GM18498 (cell line): Measurements from ENCODE around the gene SLC13A5.
"Not testable (repeated sequence)": the region's sequence is repeated elsewhere in the genome, so short reads cannot be mapped to it uniquely, and the experiment has no call there.

Experiments
- ATAC-seq: cut with Tn5 transposase; IDR thresholded peaks from one replicate; pipeline ENCODE4 v1.9.1; 2021; ENCODE audit warnings: mild to moderate bottlenecking, moderate library complexity; ENCODE audit not compliant: unreplicated experiment

The SLC13A5 gene

GRCh38 chr17:6711081-6711674 lies 2.0 kb downstream of the SLC13A5 start:
- ATAC-seq: no peak

GRCh38 chr17:6710317-6710716 lies 2.9 kb downstream of the SLC13A5 start:
- ATAC-seq: no peak

GRCh38 chr17:6708357-6708961 lies 4.7 kb downstream of the SLC13A5 start:
- ATAC-seq: no peak

- ATAC-seq: no peak
Observed at GRCh38 chr17:6706996-6707395, 6.2 kb downstream of the SLC13A5 start.

- no peak for ATAC-seq
Observed at GRCh38 chr17:6706499-6706898, 6.7 kb downstream of the SLC13A5 start.

- no peak for ATAC-seq
Observed at GRCh38 chr17:6704470-6705052, 8.6 kb downstream of the SLC13A5 start.

- no peak for ATAC-seq
Observed at GRCh38 chr17:6703751-6704150, 9.4 kb downstream of the SLC13A5 start.

- ATAC-seq: no peak
Observed at GRCh38 chr17:6702567-6703215, 10.5 kb downstream of the SLC13A5 start.

- no peak for ATAC-seq
Observed at GRCh38 chr17:6701719-6702118, 11.4 kb downstream of the SLC13A5 start.

- ATAC-seq: no peak
Observed at GRCh38 chr17:6700948-6701307, 12.2 kb downstream of the SLC13A5 start.

- no peak for ATAC-seq
Observed at GRCh38 chr17:6699997-6700947, 12.9 kb downstream of the SLC13A5 start.

GRCh38 chr17:6698004-6698403 lies 15.2 kb downstream of the SLC13A5 start:
- ATAC-seq: no peak

GRCh38 chr17:6696906-6697305 lies 16.3 kb downstream of the SLC13A5 start:
- no peak for ATAC-seq

GRCh38 chr17:6695565-6695964 lies 17.6 kb downstream of the SLC13A5 start:
- ATAC-seq: no peak

- ATAC-seq: no peak
Observed at GRCh38 chr17:6695051-6695450, 18.1 kb downstream of the SLC13A5 start.

GRCh38 chr17:6691958-6692357 lies 21.2 kb downstream of the SLC13A5 start:
- ATAC-seq: not testable (repeated sequence)

- ATAC-seq: no peak
Observed at GRCh38 chr17:6691546-6691945, 21.6 kb downstream of the SLC13A5 start.

- no peak for ATAC-seq
Observed at GRCh38 chr17:6690641-6691040, 22.5 kb downstream of the SLC13A5 start.

GRCh38 chr17:6688944-6689343 lies 24.2 kb downstream of the SLC13A5 start:
- ATAC-seq: no peak

GRCh38 chr17:6686026-6686425 lies 27.1 kb downstream of the SLC13A5 start:
- no peak for ATAC-seq
